H1 (cell line): ENCODE results near the gene PRR7. TPM values are rescaled to one million over a fixed set of nuclear protein-coding genes. Genes with fewer than 3 reads are reported as not detected.

Source experiments
- CTCF ChIA-PET: fragments of 300-600 bp; sonication (Branson Sonifier 250); formaldehyde crosslinking; loops from one replicate; lab custom pipeline; 2021; ENCODE audit not compliant: partially characterized antibody; lab: Charles Lee
- POLR2A ChIA-PET: fragments of 300-600 bp; sonication (Branson Sonifier 250); formaldehyde crosslinking; loops from one replicate; lab custom pipeline; 2021; ENCODE audit warnings: inconsistent platforms; ENCODE audit not compliant: partially characterized antibody; lab: Charles Lee
- DNase-seq, 2 experiments: peaks; one replicate each; pipeline versions ENCODE4 v3.0.0 to v3.0.0-alpha.2; 2010 to 2022; ENCODE audit warnings: low spot score in 2 of 2, low read depth in 1 of 2, mixed read lengths in 1 of 2
- FAIRE-seq: peaks from 2 replicates; lab custom pipeline; 2011; peaks lifted over from hg19 to GRCh38; lab: Jason Lieb, UNC
- H2AFZ ChIP-seq: 2 replicates; pipeline ENCODE4 v1.8.1; 2012; ENCODE audit warnings: low read length, inconsistent platforms
- H2AK5ac ChIP-seq: 2 replicates; pipeline ENCODE4 v1.6.1; 2013; ENCODE audit warnings: low read depth, low read length
- H2BK120ac ChIP-seq: replicated peaks from 2 replicates; pipeline ENCODE3; 2013; ENCODE audit warnings: low read depth, low read length, inconsistent platforms
- H2BK12ac ChIP-seq: 2 replicates; pipeline ENCODE4 v1.6.1; 2013; ENCODE audit warnings: low read depth, low read length
- H2BK15ac ChIP-seq: 2 replicates; pipeline ENCODE4 v1.6.1; 2013; ENCODE audit warnings: low read length
- H2BK20ac ChIP-seq: 2 replicates; pipeline ENCODE4 v1.6.1; 2013; ENCODE audit warnings: low read length
- H2BK5ac ChIP-seq: 2 replicates; pipeline ENCODE4 v1.6.1; 2013; ENCODE audit warnings: low read depth, low read length
- H3K14ac ChIP-seq: 2 replicates; pipeline ENCODE4 v1.6.1; 2013; ENCODE audit warnings: inconsistent platforms; ENCODE audit not compliant: insufficient read length
- H3K18ac ChIP-seq: 2 replicates; pipeline ENCODE4 v1.6.1; 2013; ENCODE audit warnings: low read length; ENCODE audit errors: extremely low read depth
- H3K23ac ChIP-seq: 2 replicates; pipeline ENCODE4 v1.6.1; 2013; ENCODE audit warnings: inconsistent platforms; ENCODE audit not compliant: insufficient read length
- H3K23me2 ChIP-seq: 2 replicates; pipeline ENCODE4 v1.6.1; 2013; ENCODE audit warnings: low read depth, low read length
- H3K27ac ChIP-seq: 2 replicates; pipeline ENCODE4 v1.6.1; 2011; ENCODE audit warnings: low read depth, low read length, inconsistent platforms
- H3K27me3 ChIP-seq, 4 experiments: replicated peaks in 1 of 4; 1 replicate in 1 of 4; 2 replicates in 3 of 4; pipeline versions ENCODE4 v1.6.1 to v1.8.1; 2011 to 2013; ENCODE audit warnings: low read length in 3 of 4, mild to moderate bottlenecking in 3 of 4, inconsistent platforms in 2 of 4, mixed read lengths in 2 of 4, moderate library complexity in 1 of 4; ENCODE audit not compliant: control insufficient read depth in 3 of 4, insufficient read depth in 3 of 4; ENCODE audit errors: extremely low read depth in 1 of 4
- H3K36me3 ChIP-seq, 4 experiments: 2 replicates each; pipeline versions ENCODE4 v1.6.1 to v1.8.1; 2011 to 2013; ENCODE audit warnings: mild to moderate bottlenecking in 4 of 4, low read length in 3 of 4, moderate library complexity in 2 of 4, control low read depth in 1 of 4, inconsistent platforms in 1 of 4; ENCODE audit not compliant: insufficient read depth in 4 of 4, control insufficient read depth in 2 of 4
- H3K4ac ChIP-seq: replicated peaks from 2 replicates; pipeline ENCODE3; 2013; ENCODE audit warnings: low read length, low read depth, mixed read lengths, inconsistent platforms; ENCODE audit not compliant: insufficient read length
- H3K4me1 ChIP-seq, 4 experiments: replicated peaks in 1 of 4; 1 replicate in 1 of 4; 2 replicates in 3 of 4; pipeline versions ENCODE4 v1.6.1 to v1.8.1; 2011 to 2013; ENCODE audit warnings: low read length in 3 of 4, inconsistent platforms in 2 of 4, mixed read lengths in 1 of 4; ENCODE audit not compliant: insufficient read depth in 4 of 4, control insufficient read depth in 3 of 4
- H3K4me2 ChIP-seq, 2 experiments: 2 replicates each; pipeline versions ENCODE4 v1.6.1 to v1.8.1; 2011 to 2013; ENCODE audit warnings: low read depth in 2 of 2, low read length in 2 of 2, control low read depth in 1 of 2, inconsistent platforms in 1 of 2, mild to moderate bottlenecking in 1 of 2; ENCODE audit not compliant: insufficient read depth in 1 of 2
- H3K4me3 ChIP-seq, 4 experiments: fragments of 200-600, 300-600 bp in 1 of 4; sonication (generic), shearing (Covaris generic), sonication (Bioruptor Twin) in 1 of 4; 2 replicates each; pipeline versions ENCODE4 v1.5.1 to v1.8.1; 2011 to 2016; ENCODE audit warnings: low read length in 4 of 4, low read depth in 3 of 4, control low read depth in 2 of 4, inconsistent platforms in 2 of 4, mild to moderate bottlenecking in 2 of 4, mixed read lengths in 1 of 4, moderate library complexity in 1 of 4; ENCODE audit not compliant: insufficient read depth in 2 of 4; ENCODE audit errors: extremely low read depth in 1 of 4
- H3K56ac ChIP-seq: replicated peaks from 2 replicates; pipeline ENCODE3; 2013; ENCODE audit warnings: low read depth, mild to moderate bottlenecking, mixed read lengths, low read length, inconsistent platforms; ENCODE audit not compliant: insufficient read length
- H3K79me1 ChIP-seq: 2 replicates; pipeline ENCODE4 v1.6.1; 2013; ENCODE audit warnings: low read depth, low read length, control low read depth
- H3K79me2 ChIP-seq, 2 experiments: 2 replicates each; pipeline versions ENCODE4 v1.6.1 to v1.8.1; 2012 to 2013; ENCODE audit warnings: low read length in 2 of 2, mild to moderate bottlenecking in 2 of 2, inconsistent platforms in 1 of 2; ENCODE audit not compliant: insufficient read depth in 2 of 2, control insufficient read depth in 1 of 2
- H3K9ac ChIP-seq, 4 experiments: replicated peaks in 1 of 4; 1 replicate in 1 of 4; 2 replicates in 3 of 4; pipeline versions ENCODE4 v1.6.1 to v1.8.1; 2011 to 2013; ENCODE audit warnings: low read depth in 3 of 4, low read length in 3 of 4, control low read depth in 2 of 4, mild to moderate bottlenecking in 2 of 4, moderate library complexity in 2 of 4, inconsistent platforms in 1 of 4; ENCODE audit errors: extremely low read depth in 1 of 4
- H3K9me3 ChIP-seq, 2 experiments: 2 replicates each; pipeline versions ENCODE4 v1.6.1 to v1.8.1; 2012 to 2013; ENCODE audit warnings: mild to moderate bottlenecking in 2 of 2, moderate library complexity in 2 of 2, control low read depth in 1 of 2, inconsistent platforms in 1 of 2, low read depth in 1 of 2, low read length in 1 of 2, mixed read lengths in 1 of 2; ENCODE audit not compliant: insufficient read depth in 2 of 2
- H4K20me1 ChIP-seq, 2 experiments: replicated peaks in 1 of 2; 2 replicates each; pipeline versions ENCODE3 to v1.8.1; 2011 to 2013; ENCODE audit warnings: inconsistent platforms in 2 of 2, low read length in 2 of 2, mild to moderate bottlenecking in 1 of 2; ENCODE audit not compliant: insufficient read depth in 2 of 2, control insufficient read depth in 1 of 2
- H4K5ac ChIP-seq: 2 replicates; pipeline ENCODE4 v1.6.1; 2013; ENCODE audit warnings: low read length, low read depth, mixed read lengths, inconsistent platforms; ENCODE audit not compliant: insufficient read length
- H4K8ac ChIP-seq: 2 replicates; pipeline ENCODE4 v1.8.0; 2013; ENCODE audit warnings: mild to moderate bottlenecking, moderate library complexity, low read length, inconsistent platforms; ENCODE audit not compliant: insufficient read depth; ENCODE audit errors: extremely low read depth
- H4K91ac ChIP-seq: replicated peaks from 2 replicates; pipeline ENCODE3; 2013; ENCODE audit warnings: low read length, mixed read lengths, inconsistent platforms; ENCODE audit not compliant: insufficient read length
- ATF3 ChIP-seq: IDR thresholded peaks from 2 replicates; pipeline ENCODE4 v1.6.1; 2011; ENCODE audit warnings: low read depth, mild to moderate bottlenecking, low read length; ENCODE audit not compliant: insufficient read depth
- BACH1 ChIP-seq: IDR thresholded peaks from 2 replicates; pipeline ENCODE4 v1.6.1; 2012; ENCODE audit warnings: low read length, improper control_type of control experiment
- CEBPB ChIP-seq: IDR thresholded peaks from 2 replicates; pipeline ENCODE4 v1.6.1; 2012; ENCODE audit warnings: low read depth, low read length
- CHD1 ChIP-seq: IDR thresholded peaks from 2 replicates; pipeline ENCODE4 v1.6.1; 2012; ENCODE audit warnings: low read depth, low read length, improper control_type of control experiment
- CREB1 ChIP-seq: IDR thresholded peaks from 2 replicates; pipeline ENCODE4 v1.6.1; 2012; ENCODE audit warnings: inconsistent platforms
- EZH2 ChIP-seq: fragments of 200-600 bp; sonication (generic); IDR thresholded peaks from 2 replicates; pipeline ENCODE4 v1.7.1; 2012; ENCODE audit warnings: low read depth, mild to moderate bottlenecking, moderate library complexity, low read length, inconsistent platforms; ENCODE audit not compliant: severe bottlenecking
- HDAC2 ChIP-seq, 2 experiments: fragments of 300-600 bp in 1 of 2; sonication (generic) in 1 of 2; IDR thresholded peaks; 2 replicates each; pipeline ENCODE4 v1.6.1; 2011 to 2012; ENCODE audit warnings: low read depth in 2 of 2, low read length in 2 of 2, mild to moderate bottlenecking in 2 of 2, moderate library complexity in 2 of 2, borderline replicate concordance in 1 of 2, inconsistent platforms in 1 of 2
- KDM4A ChIP-seq: IDR thresholded peaks from one replicate; pipeline ENCODE4 v1.7.1; 2012; ENCODE audit warnings: low read depth, mild to moderate bottlenecking, moderate library complexity, low read length, inconsistent platforms; ENCODE audit not compliant: severe bottlenecking
- NANOG ChIP-seq: IDR thresholded peaks from 2 replicates; pipeline ENCODE4 v1.6.1; 2011; ENCODE audit warnings: low read length, low read depth, mild to moderate bottlenecking, inconsistent platforms; ENCODE audit not compliant: insufficient read depth, poor library complexity, severe bottlenecking
- SRF ChIP-seq: IDR thresholded peaks from 2 replicates; pipeline ENCODE4 v1.6.1; 2011; ENCODE audit warnings: mild to moderate bottlenecking, low read depth, low read length, moderate library complexity
- ZNF274 ChIP-seq: IDR thresholded peaks from 2 replicates; pipeline ENCODE4 v1.7.0; 2012; ENCODE audit warnings: low read length, borderline replicate concordance; ENCODE audit errors: extremely low read depth
- WGBS, 2 experiments: shearing (Covaris generic) in 1 of 2; methylation state at CpG; one replicate each; pipeline versions ENCODE4 v1.1.6 to v1.1.7; 2013 to 2015; ENCODE audit warnings: low lambda C conversion rate in 2 of 2, mixed read lengths in 2 of 2, inconsistent platforms in 1 of 2, low coverage in 1 of 2, missing lambda C conversion rate in 1 of 2; ENCODE audit not compliant: insufficient replicate concordance in 2 of 2, insufficient coverage in 1 of 2, insufficient read length in 1 of 2; ENCODE audit errors: extremely low coverage in 1 of 2, missing lambda C conversion rate in 1 of 2; 5-methylcytosine and 5-hydroxymethylcytosine counted together
- polyA plus RNA-seq, 7 experiments: library from polyadenylated mRNA; depleted of rRNA in 3 of 7; stranded (reverse) in 5 of 7; unstranded in 2 of 7; fragments of >200 nt in 5 of 7; fragments of 200-250 nt in 2 of 7; gene quantifications; 1 replicate in 5 of 7; 2 replicates in 1 of 7; 4 replicates in 1 of 7; pipeline versions ENCODE4 v1.2.1 to v1.2.3, GENCODE V29; 2011 to 2013; ENCODE audit warnings: missing spikeins in 2 of 7, mixed read lengths in 2 of 7
- total RNA-seq: library from RNA; stranded (reverse); fragmentation: NEBNext Ultra II Directional; extraction: Animal tissue kit (Norgen Biotek cat#: 25700); gene quantifications from 2 replicates; pipeline ENCODE4 v1.2.1, GENCODE V29; 2021

Gene PRR7
- total and polyA plus RNA-seq, 2 of the 8 experiments (the other 6 are each of a cell fraction or from before 2014, with no cell fraction given) = 8.0 to 11.8 TPM

- Histone ChIP-seq H2AFZ (no peak within 1 kb of the TSS), H4K5ac (no peak within 1 kb of the TSS), H2BK15ac (no peak within 1 kb of the TSS), H2AK5ac (no peak within 1 kb of the TSS), H3K56ac (no peak within 1 kb of the TSS), H3K14ac (no peak within 1 kb of the TSS), H3K4me2 (no peak within 1 kb of the TSS), H4K8ac (no peak within 1 kb of the TSS), H3K27me3 (peaks cover 13 to 43% (median 19%) of the 10 kb centered on the region in 4 experiments; a peak in 6 of 7 replicates), H3K23me2 (peaks cover 3% of the 10 kb centered on the region; the same call in 1 of the 2 replicates), H3K9me3 (no peaks in the 10 kb centered on the region), H4K91ac (no peak within 1 kb of the TSS), H3K36me3 (no peaks in the 10 kb centered on the region), H2BK20ac (no peak within 1 kb of the TSS), H3K4me3 (no peak within 1 kb of the TSS), H3K27ac (no peak within 1 kb of the TSS), H3K79me1 (no peaks in the 10 kb centered on the region), H3K79me2 (no peaks in the 10 kb centered on the region), H3K4ac (no peak within 1 kb of the TSS), H3K9ac (no peak within 1 kb of the TSS), H2BK5ac (no peak within 1 kb of the TSS), H4K20me1 (no peaks in the 10 kb centered on the region), H2BK12ac (no peak within 1 kb of the TSS), H3K18ac (no peak within 1 kb of the TSS), H3K4me1 (peaks cover 0 to 7% (median 3%) of the 10 kb centered on the region in 4 experiments; a peak in 4 of 7 replicates), H3K23ac (no peak within 1 kb of the TSS), H2BK120ac (no peak within 1 kb of the TSS)
- ChIA-PET CTCF (interaction anchor here (0.7 to 10.5 kb wide), 16 partner anchors 7 to 100 kb away, joined by 3 to 343 read pairs (median 4); partner anchors contain the start of genes PRR7 and SLC34A1), POLR2A (interaction anchor here (0.6 to 2.5 kb wide), 12 partner anchors 11 to 46 kb away, joined by 3 to 10 read pairs (median 3); partner anchors contain the start of gene PRR7)
- WGBS, 2 experiments = 89% methylated on average over 9 of the region's 9 CpGs; no CpG with 5 or more reads in 1 of the 2 experiments
- DNase-seq (no peak), FAIRE-seq (no peak)
- no peak for TF ChIP-seq KDM4A
- TF ChIP-seq HDAC2 (IDR thresholded peaks at IDR 0.05; ENCODE audit: borderline replicate concordance in 1 of 2, low read depth in 2 of 2, low read length in 2 of 2) = no peak
- no peak for TF ChIP-seq ZNF274
- no peak for TF ChIP-seq CEBPB
- no peak for TF ChIP-seq SRF
- no peak for TF ChIP-seq CHD1
- no peak for TF ChIP-seq NANOG
- TF ChIP-seq BACH1 = no peak
- TF ChIP-seq ATF3 = no peak
- no peak for TF ChIP-seq EZH2
- TF ChIP-seq CREB1 = no peak
Measured at GRCh38 chr5:177409043-177409801, 37.4 kb upstream of the PRR7 start, which contains the start of gene F12. TSS of gene F12 (minus strand) at chr5:177409564. CDS start at chr5:177409527, 37 bp downstream.
